ENCODE data around the gene DDX3X. TPM values are rescaled to one million over a fixed set of nuclear protein-coding genes. Genes with fewer than 3 reads are reported as not detected.

The DDX3X gene
- total RNA-seq, 3 donors from 2014 or later, result 208 to 256 (median 250) TPM

DNA sequence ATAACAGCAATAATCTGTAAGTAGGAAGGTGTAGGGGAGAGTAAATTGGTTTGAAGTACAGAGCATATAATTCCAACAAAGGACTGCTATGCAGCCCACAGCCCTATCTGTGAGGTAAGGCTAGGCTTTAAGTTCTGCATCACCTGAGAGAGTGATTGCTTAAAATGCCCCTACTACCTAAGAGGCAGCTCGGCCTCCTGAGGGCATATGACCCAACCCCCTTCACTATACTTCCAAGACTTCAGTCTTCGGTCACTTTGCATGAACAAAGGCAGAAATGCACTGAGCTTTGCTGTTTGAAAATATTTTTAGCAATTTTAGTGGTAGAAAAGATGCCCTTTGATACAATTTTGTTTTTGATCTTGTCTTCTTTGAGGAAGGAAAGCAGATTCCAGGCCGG is 4.9 kb upstream of the DDX3X start:
- no peaks in the 10 kb centered on the region for H3K4me1 ChIP-seq (ENCODE audit: low read depth)
- H3K4me3 ChIP-seq, result no peak overlapping the region
- intact Hi-C loops (cut with DNase I, micrococcal nuclease), result no loop called here
- TF ChIP-seq, protein P1, sequence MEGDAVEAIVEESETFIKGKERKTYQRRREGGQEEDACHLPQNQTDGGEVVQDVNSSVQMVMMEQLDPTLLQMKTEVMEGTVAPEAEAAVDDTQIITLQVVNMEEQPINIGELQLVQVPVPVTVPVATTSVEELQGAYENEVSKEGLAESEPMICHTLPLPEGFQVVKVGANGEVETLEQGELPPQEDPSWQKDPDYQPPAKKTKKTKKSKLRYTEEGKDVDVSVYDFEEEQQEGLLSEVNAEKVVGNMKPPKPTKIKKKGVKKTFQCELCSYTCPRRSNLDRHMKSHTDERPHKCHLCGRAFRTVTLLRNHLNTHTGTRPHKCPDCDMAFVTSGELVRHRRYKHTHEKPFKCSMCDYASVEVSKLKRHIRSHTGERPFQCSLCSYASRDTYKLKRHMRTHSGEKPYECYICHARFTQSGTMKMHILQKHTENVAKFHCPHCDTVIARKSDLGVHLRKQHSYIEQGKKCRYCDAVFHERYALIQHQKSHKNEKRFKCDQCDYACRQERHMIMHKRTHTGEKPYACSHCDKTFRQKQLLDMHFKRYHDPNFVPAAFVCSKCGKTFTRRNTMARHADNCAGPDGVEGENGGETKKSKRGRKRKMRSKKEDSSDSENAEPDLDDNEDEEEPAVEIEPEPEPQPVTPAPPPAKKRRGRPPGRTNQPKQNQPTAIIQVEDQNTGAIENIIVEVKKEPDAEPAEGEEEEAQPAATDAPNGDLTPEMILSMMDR (IDR thresholded peaks at IDR 0.05), result no peak
- H3K36me3 ChIP-seq (ENCODE audit: low read depth), result no peaks in the 10 kb centered on the region
- no peaks in the 10 kb centered on the region for H3K9me3 ChIP-seq
- DNase-seq (no peak), ATAC-seq (no peak)

GRCh38 chrX:41332005-41332404 is 2.0 kb upstream of the DDX3X start:
- intact Hi-C loops (cut with DNase I, micrococcal nuclease), result loop anchor here in 1 of 2 donors (10.0 kb wide), 1 partner anchor 113 kb away; the partner anchor contains the start of gene NYX
- DNase-seq (peak in 1 of 3 donors; percentile 6), ATAC-seq (no peak)
- Histone ChIP-seq H3K4me3 (no peak overlapping the region), H3K4me1 (ENCODE audit: low read depth) (peaks cover under 1% of the 10 kb centered on the region), H3K36me3 (ENCODE audit: low read depth) (no peaks in the 10 kb centered on the region), H3K9me3 (no peaks in the 10 kb centered on the region)
- TF ChIP-seq, protein P1 (IDR thresholded peaks at IDR 0.05), result no peak

GRCh38 chrX:41332408-41333002 is 1.5 kb upstream of the DDX3X start:
- DNase-seq (peak in 2 of 3 donors; percentile 37 to 74), ATAC-seq (peak; percentile 1)
- H3K4me3 ChIP-seq, result no peak overlapping the region
- H3K9me3 ChIP-seq, result no peaks in the 10 kb centered on the region
- H3K36me3 ChIP-seq (ENCODE audit: low read depth), result no peaks in the 10 kb centered on the region
- intact Hi-C loops (cut with DNase I, micrococcal nuclease), result loop anchor here in 1 of 2 donors (10.0 kb wide), 1 partner anchor 112 kb away; the partner anchor contains the start of gene NYX
- peaks cover 2% of the 10 kb centered on the region for H3K4me1 ChIP-seq (ENCODE audit: low read depth)
- TF ChIP-seq, protein P1 (IDR thresholded peaks at IDR 0.05), result no peak

DNA sequence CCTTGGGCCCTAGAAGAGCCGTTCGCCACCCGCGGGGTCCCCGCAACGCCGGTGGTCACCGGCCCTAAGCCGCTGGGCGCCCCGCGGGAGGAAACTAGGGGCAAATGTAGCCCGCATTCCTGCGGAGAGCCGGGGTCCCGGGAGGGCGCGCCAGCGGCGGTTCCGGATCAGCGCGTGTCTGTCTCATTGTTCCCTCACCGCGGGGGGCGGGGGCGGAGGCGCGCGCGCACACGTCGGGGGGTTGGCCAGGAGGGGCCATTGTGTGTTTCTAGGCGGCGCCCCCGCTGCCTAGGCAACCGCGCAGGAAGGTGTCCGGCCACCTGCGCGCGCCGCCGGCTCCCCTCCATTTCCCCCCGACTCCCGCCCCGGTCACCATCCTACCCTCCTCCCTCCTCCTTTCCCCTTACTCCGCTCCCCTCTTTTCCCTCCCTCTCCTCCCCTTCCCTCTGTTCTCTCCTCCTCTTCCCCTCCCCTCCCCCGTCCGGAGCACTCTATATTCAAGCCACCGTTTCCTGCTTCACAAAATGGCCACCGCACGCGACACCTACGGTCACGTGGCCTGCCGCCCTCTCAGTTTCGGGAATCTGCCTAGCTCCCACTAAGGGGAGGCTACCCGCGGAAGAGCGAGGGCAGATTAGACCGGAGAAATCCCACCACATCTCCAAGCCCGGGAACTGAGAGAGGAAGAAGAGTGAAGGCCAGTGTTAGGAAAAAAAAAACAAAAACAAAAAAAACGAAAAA is 789 bp upstream of the DDX3X start:
- no peaks in the 10 kb centered on the region for H3K36me3 ChIP-seq (ENCODE audit: low read depth)
- TF ChIP-seq, protein P1 (IDR thresholded peaks at IDR 0.05), result no peak
- peak; percentile 73 for ATAC-seq
- intact Hi-C loops (cut with DNase I, micrococcal nuclease), result loop anchor here in 1 of 2 donors (10.0 kb wide), 1 partner anchor 112 kb away; the partner anchor contains the start of gene NYX
- DNase-seq, result peak; percentile 83 to 95 (median 88)
- peak overlapping the region; percentile 91 for H3K4me3 ChIP-seq
- H3K4me1 ChIP-seq (ENCODE audit: low read depth), result peaks cover 2% of the 10 kb centered on the region
- H3K9me3 ChIP-seq, result no peaks in the 10 kb centered on the region

DNA sequence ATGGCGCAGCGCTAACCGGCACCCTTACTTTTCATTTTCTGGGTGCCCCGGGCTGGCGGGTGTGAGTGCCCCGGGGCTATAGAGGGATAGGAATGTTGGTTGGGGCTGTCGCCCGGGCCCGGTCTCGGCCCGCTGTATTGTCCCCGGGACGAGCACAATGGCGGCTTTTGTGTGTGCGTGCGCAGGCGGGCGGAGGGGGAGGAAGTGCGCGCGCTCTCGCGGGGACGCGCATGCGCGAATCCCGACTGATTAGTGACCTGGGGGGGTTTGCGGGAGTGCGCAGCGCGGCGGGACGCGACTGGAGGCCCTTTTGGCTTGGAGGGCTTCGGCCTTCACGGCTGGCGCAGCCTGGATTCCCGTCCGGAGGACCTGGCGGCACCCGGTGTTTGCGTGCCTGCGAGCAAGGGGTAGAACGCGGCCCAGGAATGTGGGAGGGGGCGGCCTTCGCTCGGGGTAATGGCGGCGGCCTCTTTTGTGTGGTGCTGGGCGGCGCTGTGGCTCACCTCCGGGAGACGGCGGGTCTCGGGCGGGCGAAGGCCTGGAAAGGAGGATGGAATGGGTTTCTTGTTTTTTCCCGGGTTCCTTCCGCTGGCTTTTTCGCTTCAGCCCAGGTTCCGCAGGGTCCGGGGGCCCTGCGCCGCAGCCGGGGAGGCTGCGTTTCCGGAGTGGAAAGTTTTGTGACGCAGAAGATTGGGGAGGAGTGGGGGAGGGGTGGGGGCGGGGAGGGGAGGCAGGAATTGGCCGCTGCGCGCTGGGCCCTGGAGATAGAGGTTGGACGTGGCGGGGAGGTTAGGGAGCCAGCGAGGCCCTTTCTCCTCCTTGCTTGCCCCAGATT is 618 bp downstream of the DDX3X start:
- H3K4me1 ChIP-seq (ENCODE audit: low read depth), result peaks cover 2% of the 10 kb centered on the region
- TF ChIP-seq, protein P1 (IDR thresholded peaks at IDR 0.05), result no peak
- H3K4me3 ChIP-seq, result peak overlapping the region; percentile 91
- H3K36me3 ChIP-seq (ENCODE audit: low read depth), result no peaks in the 10 kb centered on the region
- intact Hi-C loops (cut with DNase I, micrococcal nuclease), result loop anchor here in 1 of 2 donors (10.0 kb wide), 1 partner anchor 110 kb away; the partner anchor contains the start of gene NYX
- no peaks in the 10 kb centered on the region for H3K9me3 ChIP-seq
- peak; percentile 76 for ATAC-seq
- peak; percentile 85 to 95 (median 89) for DNase-seq
